HL-60 (cell line): ENCODE results near the gene OBSL1.

ENCODE experiments used
- DNase-seq, 2 experiments: peaks; one replicate each; pipeline ENCODE4 v3.0.0-alpha.2; 2010 to 2020; ENCODE audit warnings: low read depth in 1 of 2, low spot score in 1 of 2
- H3K27ac ChIP-seq: fragments of 250-450 bp; sonication (Bioruptor Pico); replicated peaks from 2 replicates; pipeline ENCODE4 v1.5.1; 2020; ENCODE audit warnings: mild to moderate bottlenecking, moderate library complexity
- H3K27me3 ChIP-seq: fragments of 250-450 bp; sonication (Bioruptor Pico); 2 replicates; pipeline ENCODE4 v1.5.1; 2021; ENCODE audit warnings: mild to moderate bottlenecking, moderate library complexity; ENCODE audit not compliant: insufficient read depth, poor library complexity, severe bottlenecking
- H3K4me3 ChIP-seq: replicated peaks from 2 replicates; pipeline ENCODE4 v1.5.1; 2011; ENCODE audit warnings: mild to moderate bottlenecking, control low read depth, low read length; ENCODE audit not compliant: insufficient read depth
- CTCF ChIP-seq: IDR thresholded peaks from one replicate; pipeline ENCODE4 v1.5.1; 2011; ENCODE audit warnings: low read length, control low read depth, inconsistent platforms; ENCODE audit not compliant: insufficient read depth
- GABPA ChIP-seq: IDR thresholded peaks from 2 replicates; pipeline ENCODE4 v1.6.1; 2012; ENCODE audit warnings: low read depth
- POLR2AphosphoS5 ChIP-seq: IDR thresholded peaks from 2 replicates; pipeline ENCODE4 v1.6.1; 2012; ENCODE audit warnings: low read depth
- REST ChIP-seq: IDR thresholded peaks from 2 replicates; pipeline ENCODE4 v1.6.1; 2012; ENCODE audit warnings: low read depth; ENCODE audit not compliant: insufficient replicate concordance
- SPI1 ChIP-seq: IDR thresholded peaks from 2 replicates; pipeline ENCODE4 v1.6.1; 2012; ENCODE audit warnings: low read depth, mild to moderate bottlenecking, borderline replicate concordance

The OBSL1 gene

DNA sequence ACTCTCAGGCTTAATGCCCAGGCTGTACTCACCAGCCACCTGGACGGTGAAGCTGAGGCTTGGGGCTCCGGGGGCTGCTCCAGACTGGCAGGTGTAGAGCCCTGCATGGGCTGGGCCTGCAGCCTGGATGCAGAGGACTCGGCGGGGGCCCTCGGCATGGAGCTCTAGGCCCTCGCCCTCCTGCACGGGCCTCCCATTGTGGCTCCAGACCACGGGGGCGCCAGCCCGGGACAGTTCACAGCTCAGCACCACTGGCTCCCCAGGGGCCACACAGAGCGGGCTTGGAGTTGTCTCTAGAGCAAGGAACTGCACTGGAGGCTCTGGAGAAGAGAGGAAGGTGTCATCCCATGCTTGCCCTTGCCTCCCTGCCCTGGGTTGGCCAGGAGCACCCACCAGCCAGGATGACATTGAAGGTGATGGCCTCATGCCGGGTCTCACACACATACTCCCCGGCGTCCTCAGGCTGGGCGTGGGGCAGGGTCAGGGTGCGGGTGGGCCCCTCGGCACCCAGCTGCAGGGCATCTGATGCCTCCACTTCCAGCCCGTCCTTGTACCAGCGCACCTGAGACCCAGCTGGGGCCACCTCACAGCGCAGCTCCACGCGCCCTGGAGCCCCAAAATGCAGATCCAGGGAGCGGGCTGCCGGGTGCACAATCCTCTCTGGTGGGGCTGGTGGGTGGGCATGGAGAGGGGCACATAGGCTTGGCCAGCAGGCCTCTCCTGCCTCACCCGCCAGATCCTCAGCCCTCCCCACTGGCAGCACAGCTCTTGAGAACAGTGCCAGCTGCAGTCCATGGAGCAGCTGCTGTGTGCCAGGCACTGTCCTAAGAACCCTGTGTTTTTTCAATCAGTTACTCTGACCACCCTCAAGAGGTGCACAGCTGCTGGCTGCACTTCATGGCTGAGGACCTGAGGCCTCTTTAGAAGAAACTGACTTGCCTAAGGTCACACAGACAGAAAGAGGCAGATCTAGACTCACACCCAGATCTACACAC is 13.3 kb downstream of the OBSL1 start:
- no peak for DNase-seq
- no peak for TF ChIP-seq POLR2AphosphoS5
- TF ChIP-seq SPI1: no peak
- no peak for TF ChIP-seq CTCF
- no peak for TF ChIP-seq GABPA
- no peak for TF ChIP-seq REST
- no peak overlapping the region for H3K27ac ChIP-seq
- no peak overlapping the region for H3K4me3 ChIP-seq
- peaks cover 5% of the 10 kb centered on the region for H3K27me3 ChIP-seq

DNA sequence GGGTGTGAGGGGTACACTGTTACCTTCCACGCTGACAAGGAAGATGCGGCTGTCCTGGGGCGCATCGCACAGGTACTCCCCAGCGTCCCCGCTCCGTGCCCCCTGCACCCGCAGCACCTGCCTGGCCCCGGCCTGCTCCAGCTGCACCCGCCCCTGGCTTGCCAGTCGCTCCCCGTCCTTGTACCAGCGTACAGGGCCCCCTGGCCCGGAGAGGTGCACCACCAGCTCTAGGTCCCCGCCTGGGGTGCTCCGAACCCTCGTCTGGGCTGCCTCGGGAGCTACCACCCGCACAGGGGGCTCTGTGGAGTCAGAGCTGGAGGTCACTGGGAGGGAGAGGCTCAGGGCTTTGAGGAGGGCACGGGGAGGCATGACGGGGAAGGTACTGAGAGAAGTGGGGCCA is 14.0 kb downstream of the OBSL1 start:
- Histone ChIP-seq H3K4me3 (no peak overlapping the region), H3K27me3 (peaks cover 9% of the 10 kb centered on the region), H3K27ac (no peak overlapping the region)
- DNase-seq: no peak
- TF ChIP-seq POLR2AphosphoS5 (no peak), CTCF (no peak), GABPA (no peak), REST (no peak), SPI1 (no peak)

GRCh38 chr2:219556413-219556812 is 14.9 kb downstream of the OBSL1 start:
- TF ChIP-seq POLR2AphosphoS5 (no peak), REST (no peak), SPI1 (no peak), GABPA (no peak), CTCF (no peak)
- peaks cover 17% of the 10 kb centered on the region for H3K27me3 ChIP-seq
- no peak overlapping the region for H3K4me3 ChIP-seq
- H3K27ac ChIP-seq: no peak overlapping the region
- no peak for DNase-seq
